HG02970 (cell line): Measurements from ENCODE around the gene PAPSS1.
"Not testable (repeated sequence)": the region's sequence is repeated elsewhere in the genome, so short reads cannot be mapped to it uniquely, and the experiment has no call there.

Source experiments
- ATAC-seq: cut with Tn5 transposase; IDR thresholded peaks from one replicate; pipeline ENCODE4 v1.9.1; 2021; ENCODE audit warnings: mild to moderate bottlenecking, moderate library complexity, moderate number of reproducible peaks; ENCODE audit not compliant: unreplicated experiment, low FRiP score

PAPSS1 gene

DNA sequence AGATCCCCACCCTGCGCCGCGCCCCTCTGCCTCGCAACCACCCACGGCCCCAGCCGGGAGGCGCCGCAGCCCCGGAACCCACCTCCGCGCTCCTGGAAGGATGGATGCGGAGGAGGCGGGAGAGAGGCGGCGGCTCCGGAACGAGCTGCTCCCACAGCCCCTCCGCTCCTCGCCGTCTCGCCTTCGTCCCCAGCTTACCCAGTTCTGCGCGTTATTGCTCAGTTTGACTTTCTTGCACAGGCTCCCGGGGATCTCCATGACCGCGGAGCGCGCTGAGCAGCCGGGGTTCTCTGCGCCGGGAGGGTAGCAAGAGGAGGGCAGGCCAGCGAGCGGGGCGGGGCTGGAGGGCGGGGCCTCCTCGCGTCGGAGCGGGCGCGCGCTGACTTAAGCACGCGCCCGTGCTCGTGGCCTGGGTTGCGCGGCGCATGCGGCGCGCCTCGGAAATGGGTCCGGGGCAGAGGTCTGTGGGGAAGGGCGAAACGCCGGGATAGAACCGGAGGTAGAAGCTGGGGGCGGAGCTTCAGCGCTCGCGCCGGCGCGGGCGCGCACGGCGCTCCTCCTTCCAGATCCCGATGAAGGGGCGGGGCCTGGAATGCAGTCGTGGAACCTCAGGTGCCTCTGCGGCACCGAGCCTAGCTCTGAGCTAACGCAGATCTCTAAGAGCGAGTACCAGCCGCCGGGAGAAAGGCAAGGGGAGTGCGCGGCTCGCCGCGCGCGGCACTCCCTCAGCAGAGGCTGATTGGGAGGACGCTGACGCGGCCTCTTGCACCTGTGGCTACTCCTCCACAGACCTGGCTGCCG, at the start of gene PAPSS1:
PAPSS1 (minus strand) TSS at position 313 of the 801 bp plus-strand sequence; CDS start at position 258, 55 bp downstream.
- ATAC-seq = peak; percentile 94

DNA sequence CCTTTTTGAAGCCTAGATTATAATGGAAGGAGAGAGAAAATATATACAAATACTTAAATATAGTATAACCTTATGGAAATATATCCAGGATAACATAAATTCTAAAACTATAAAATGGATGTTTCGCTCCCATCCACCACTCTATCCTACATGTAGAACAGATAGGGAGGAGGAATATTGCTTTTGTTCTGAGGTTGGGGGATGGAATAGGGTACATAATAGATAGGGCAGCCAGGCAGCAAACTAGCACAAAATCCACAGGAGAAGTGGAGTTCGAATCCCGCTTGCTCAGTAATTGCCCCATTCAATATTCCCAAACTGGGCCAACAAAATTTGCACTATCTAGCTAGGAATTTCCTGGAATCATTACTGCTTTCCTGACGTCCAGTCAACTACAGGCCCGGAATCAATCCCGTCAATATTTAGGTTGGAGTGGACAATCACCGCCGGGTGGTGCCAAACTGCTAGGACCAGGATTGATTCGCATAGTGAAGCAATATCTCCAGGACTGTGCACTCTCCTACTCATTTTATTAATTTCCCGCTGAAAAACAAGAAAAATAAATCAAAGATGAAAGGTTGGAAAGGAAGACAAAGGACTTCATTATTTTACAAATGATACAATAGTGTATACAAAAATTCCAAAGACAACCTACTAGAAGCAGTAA, 40.4 kb upstream of the PAPSS1 start:
- ATAC-seq = no peak

DNA sequence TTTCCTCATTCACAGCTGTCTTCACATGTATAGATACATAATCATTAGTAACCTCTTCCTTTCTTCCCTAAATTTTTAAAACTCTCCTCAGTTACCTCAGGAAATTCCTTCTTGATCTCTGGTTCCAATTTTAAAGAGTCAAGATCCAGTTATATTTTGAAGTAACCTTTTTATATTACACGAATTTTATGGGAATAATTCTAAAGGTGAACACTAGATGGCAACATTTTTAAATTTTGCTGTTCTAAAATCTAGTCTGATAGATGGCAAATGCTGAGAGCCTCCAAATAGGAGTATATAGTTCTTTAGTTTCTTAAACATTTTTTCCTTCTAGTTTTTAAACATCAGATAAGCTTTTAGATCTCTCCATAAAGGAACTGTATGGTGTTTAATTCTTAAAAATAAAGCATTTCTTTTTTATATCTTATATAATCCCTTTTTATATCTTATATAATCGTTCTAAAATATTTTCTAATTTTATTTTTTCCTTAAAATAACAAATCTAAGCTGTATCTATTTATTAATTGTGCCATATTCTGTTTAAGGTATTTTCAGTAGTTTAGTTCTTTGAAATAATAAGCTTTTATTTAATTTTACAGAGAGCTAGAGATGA, 37.9 kb upstream of the PAPSS1 start:
- no peak for ATAC-seq

DNA sequence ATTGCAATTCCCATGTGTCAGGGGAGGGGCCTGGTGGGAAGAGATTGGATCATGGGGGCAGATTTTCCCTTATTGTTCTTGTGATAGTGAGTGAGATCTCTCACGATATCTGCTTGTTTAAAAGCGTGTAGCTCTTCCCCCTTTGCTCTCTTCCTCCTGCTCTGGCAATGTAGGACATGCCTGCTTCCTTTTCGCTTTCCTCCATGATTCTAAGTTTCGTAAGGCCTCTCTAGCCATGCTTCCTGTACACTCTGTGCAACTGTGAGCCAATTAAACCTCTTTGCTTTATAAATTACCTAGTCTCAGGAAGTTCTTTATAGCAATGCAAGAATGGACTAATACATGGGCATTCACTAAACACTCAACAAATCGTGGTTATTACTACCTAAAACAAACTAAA, 37.2 kb upstream of the PAPSS1 start:
- no peak for ATAC-seq

DNA sequence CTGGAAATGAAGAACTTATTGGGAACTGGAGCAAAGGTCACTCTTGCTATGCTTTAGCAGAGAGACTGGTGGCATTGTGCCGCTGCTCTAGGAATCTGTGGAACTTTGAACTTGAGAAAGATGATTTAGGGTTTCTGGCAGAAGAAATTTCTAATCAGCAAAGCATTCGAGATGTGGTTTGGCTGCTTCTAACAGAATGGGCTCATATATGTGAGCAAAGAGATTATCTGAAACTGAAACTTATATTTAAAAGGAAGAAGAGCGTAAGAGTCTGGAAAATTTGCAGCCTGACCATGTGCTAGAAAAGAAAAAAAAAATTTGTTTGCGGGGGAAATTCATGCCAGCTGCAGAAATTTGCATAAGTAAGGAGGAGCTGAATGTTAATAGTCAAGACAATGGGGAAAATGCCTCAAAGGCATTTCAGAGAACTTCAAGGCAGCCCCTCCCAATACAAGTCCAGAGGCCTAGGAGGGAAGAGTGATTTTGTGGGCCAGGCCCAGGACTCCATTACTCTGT, 35.9 kb upstream of the PAPSS1 start:
- ATAC-seq = no peak

DNA sequence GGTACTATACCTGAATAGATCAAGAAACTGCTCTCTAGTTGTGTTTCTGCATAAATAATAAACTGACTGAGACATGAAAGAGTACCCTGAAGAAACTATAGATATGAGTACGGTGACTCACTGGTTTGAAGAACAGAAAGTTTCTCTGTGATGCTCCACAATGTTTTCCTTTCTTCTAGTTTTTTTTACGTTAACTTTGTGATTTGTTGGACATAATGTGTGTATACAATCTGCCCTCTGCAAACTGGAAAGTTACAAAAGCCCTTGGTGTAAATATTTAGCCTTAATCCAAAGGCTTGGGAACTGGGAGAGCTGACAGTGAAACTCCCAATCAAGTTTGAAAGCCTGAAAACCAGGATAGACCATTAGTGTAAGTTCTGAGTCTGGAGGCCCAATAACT, 31.6 kb upstream of the PAPSS1 start:
- ATAC-seq = no peak

DNA sequence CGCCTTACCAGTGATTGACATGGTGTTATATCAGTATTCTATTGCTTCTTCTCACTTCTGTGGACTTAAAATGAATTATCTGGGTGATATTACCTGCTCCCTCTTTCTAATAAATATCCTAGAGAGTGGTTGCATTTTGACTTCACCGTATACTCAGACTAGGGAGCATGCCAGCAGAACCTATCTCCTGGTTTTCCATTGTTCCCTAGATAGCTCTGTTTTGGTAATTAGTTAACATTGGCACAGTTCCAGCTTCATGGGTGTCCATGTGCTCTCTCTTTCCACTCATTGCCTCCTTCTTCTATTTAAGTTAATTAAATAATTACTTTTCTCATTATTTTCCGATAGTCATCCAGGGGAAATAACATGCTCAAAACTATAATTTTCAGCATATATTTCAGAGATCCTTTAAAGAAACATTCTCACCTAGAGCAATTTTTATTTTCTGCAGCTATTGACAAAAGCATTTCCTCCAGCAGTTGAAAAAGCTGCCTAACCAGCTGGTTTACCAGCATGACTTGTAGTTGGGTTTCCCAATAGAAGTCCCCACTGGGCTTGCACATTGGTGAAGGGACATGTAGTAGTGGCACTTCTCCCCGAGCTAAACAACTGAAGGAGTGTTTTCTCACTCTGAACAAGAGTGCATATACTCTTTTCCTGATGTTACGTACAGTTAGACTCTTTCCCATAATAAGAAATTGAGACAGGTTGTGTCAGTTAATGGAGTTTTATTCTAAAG, 27.9 kb upstream of the PAPSS1 start:
- no peak for ATAC-seq

DNA sequence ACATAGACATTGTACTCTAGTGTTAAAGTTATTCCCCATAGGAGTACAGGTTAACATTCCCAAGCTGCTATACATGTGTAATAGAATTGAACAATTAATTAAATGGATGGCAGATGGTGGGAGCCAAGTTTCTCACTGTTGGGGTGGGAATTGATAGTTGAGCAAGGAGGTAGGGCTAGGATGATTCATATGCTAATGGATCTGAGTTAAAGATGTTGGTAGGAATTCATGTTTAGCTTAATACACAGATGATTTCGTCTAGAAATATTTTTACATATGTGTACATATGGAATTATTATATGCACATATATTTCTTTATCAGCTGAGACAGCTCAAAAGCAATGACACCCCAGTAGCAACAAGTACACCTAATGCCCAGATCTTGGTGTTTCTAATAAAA, 26.1 kb upstream of the PAPSS1 start:
- no peak for ATAC-seq

DNA sequence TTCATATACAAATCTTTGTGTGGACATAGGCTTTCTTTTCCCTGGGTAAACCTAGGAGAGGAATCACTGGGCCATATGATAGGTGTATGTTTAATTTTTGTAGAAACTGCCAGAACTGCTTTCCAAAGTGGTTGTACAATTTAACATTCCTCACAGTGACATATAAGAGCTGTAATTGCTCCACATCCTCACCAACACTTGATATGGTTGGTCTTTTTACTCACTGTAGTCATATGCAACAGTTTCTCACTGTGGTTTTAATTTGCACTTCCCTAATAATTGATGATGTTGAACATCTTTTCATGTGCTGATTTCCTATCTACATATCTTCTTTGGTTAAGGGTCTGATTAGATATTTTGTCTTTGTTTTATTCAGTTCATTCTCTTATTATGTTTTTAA, 24.5 kb upstream of the PAPSS1 start:
- ATAC-seq = no peak

DNA sequence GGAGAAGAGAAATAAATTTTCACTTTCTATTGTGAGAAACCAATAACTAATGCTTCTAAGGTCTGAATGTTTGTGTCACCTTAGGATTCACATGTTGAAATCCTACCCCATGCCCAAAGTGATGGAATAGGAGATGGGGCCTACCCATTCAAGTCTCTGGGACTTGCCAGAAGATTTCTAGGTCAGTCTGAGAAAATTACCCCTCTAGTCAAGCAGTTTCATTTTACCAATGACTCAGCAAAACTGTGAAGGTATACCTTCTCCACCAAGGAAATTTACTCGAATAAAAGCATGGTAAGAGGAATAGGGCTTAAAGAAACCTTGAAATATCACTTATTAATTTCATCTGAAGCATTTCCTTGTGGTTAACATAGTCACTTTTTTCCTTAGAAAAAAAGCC, 23.5 kb upstream of the PAPSS1 start:
- no peak for ATAC-seq

DNA sequence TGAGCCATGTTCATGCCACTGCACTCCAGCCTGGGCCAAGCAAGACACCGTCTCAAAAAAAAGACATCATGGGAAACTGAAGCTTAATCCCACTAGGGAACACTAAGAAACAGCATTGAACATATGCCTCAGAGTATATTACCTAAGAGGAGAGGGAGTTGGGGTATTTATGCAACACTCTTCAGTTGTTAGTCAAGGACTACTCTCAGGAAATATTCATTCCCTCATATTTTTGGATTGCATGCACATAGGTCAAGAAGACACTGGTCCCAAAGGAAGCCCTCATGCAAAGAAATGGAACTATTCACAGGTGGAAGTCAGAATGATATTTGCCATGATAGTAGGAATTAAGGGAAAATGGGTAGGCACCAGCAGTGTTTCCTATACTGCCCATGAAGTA, 22.8 kb upstream of the PAPSS1 start:
- ATAC-seq = no peak

DNA sequence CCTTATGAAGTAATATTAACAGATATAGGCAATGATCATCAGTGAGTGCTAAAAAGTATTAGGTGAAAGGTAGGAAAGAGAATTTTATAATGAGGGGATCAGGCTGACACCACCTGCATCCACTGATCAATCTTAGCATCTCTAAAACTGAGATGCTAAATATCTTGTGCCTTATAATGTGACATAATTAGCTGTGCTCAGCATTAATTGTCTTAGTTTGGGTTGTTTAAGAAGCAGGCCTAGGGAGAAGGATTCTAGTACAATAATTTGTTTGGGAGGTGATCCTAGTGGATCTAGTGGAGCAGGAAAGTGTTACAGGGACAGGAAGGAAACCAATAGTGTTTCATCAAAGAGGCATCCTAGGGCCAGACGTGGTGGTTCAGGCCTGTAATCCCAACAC, 22.2 kb upstream of the PAPSS1 start:
- ATAC-seq = no peak

DNA sequence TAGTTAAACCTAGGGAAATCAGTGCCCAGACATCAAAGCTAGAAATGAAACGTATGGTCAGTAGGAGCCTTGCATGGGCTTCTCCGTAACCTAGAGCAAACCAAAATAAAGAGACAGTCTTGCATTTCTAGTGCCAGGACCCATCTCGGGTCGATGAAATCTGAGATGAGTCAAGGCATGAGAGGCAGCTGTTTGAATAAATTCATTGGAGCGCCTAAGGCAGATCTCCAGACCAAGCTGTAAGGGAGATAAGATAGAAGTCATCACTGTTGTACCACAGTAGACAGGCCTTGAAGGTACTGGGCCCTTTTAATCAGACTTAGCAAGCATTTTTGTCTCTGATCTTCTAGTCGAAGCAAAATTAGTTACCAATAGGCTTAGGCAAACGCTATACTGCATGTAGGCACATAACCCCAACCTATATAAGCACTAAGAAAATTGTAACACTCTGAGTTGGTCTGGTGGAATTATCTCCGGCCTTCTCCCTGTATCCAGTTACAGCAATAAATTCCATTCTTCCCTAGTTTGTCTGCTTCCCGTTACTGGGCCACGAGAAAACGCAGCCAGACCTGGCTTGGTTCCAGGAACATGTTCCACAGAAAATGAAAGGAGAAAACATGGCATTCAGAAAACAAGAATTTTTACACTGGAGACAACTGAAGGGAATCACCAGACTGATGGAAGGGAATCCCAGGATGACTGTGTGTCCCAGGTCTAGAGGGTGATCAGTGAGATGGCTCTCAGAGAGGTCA, 21.1 kb upstream of the PAPSS1 start:
- no peak for ATAC-seq

DNA sequence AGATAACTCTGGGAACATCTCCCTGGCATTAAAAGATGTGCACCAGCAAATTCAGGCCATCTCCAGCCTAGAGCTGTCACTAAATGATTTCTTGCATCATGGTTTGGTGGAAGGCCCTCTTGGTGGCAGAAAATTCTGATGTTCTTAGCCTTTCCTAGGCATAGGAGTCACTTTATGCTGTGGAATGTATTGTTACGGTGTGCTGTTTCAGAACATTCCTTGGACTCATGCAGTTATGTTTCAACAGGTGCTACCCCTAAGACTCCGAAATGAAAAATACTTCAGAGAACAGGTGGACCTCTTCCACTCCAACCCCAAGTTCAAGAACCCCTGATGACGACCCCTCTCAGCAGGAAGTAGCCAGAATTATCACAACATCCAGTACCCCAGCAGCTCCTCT, 20.3 kb upstream of the PAPSS1 start:
- ATAC-seq = no peak

DNA sequence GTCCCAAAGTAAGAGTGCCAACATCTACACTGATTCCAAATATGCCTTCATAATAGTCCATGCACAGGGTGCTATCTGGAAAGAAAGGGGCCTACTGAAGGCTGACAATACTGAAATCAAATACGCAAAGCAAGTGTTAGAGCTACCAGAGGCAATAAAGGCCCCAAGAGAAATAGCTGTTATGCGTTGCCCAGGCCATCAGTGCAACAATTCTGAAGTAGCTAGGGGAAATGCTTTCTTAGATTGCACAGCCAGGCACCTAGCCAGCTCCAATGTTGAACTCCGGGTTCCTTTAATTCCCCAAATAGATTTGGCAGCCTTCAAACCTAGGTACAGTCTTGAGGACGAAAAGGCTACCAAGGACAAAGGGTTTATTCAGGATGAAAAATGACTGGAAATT, 17.4 kb upstream of the PAPSS1 start:
- ATAC-seq = no peak

DNA sequence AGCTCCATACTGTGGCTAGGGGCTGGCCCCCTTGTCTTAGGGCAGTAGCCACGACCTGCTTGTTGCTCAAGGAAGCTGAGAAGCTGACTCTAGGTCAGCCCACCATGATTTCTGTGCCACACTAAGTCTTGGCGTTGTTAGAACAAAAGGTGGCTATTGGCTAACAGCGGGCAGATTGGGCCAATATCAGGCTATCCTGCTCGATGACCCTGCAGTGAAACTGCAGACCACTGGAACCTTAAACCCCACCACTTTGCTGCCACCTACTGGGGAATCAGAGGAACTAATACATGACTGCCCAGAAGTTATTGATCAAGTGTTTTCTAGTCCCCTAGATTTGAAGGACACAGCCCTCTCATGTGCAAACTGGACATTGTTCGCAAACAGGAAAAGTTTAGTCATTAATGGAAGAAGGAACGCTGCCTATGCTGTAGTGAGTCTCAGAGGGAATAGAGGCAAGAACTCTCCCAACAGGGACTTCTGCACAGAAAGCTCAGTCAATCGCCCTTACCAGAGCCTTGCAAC, 17.0 kb upstream of the PAPSS1 start:
- peak; percentile 71 for ATAC-seq

DNA sequence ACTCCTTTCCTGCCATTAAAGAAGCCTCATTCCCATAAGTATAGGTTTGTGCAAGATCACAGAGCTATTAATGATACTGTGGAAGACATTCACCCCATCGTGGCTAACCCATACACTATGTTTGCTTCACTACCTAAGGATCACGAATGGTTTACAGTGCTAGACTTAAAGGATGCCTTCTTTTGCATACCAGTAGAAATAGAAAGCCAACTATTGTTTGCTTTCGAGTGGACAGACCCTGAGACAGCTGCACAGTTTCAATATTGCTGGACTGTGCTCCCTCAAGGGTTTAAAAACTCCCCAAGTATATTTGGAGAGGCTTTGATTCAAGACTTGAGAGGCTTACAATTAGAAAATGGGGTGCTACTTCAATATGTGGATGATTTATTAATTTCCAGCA, 16.0 kb upstream of the PAPSS1 start:
- no peak for ATAC-seq

DNA sequence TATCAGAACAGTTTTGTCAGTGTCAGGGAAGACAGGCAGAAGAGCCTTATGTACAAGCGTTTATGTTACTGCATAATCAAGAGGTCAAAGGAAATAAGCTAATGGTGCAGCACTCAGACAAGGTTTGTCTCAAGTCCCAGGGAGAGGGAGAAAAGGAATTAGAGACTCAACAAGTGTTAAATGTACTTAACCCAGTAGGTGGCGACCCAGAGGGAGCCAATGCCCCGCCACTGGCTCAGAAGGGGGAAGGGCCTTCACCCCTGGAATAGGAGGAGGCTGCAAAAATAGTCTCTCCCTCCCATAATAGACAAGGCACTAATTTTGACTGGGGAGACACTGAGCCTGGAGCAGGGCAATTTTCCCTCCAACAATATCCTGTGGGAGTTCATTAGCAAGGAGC, 14.1 kb upstream of the PAPSS1 start:
- ATAC-seq = no peak

DNA sequence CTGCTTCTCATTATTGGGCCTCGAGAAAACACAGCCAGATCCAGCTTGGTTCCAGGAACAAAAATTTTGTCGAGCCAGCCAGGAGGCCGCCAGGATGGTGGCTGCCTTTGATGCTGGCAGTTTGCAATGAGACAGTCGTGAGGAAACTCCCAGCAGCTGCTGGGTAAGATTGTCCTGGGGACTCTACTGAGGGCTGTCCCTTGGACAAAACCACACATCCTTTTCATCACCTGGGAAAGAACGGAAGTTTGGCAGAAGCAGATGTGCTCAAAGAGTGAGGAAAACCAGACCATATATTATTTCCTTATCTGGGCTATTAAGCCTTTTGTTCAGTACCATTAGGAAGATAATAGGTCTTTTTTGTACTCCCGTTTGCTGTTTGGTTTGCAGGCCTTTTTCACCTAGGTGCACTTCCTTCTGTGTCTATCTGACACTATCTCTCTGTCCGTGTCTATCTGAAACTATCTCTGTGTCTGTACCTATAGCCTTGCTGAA, 13.4 kb upstream of the PAPSS1 start:
- no peak for ATAC-seq

DNA sequence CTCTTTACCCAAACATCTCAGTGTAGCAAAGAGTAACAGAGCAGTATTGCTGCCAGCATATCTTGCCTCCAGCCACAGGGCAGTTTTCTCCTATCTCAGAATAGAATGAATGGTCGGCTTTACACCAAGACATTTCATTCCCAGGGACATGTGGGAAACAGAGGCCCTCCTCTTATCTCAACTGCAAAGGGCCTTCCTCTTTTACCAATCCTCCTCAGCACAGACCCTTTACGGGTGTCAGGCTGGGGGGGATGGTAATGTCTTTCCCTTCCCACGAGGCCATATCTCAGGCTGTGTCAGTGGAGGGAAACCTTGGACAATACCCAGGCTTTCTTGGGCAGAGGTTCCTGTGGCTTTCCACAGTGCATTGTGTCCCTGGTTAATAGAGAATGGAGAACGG, 9.0 kb upstream of the PAPSS1 start:
- not testable (repeated sequence) for ATAC-seq
